Prostate gland (tissue), 2 donors: ENCODE measurements around the gene VAMP5. TPM values are rescaled to one million over a fixed set of nuclear protein-coding genes. Genes with fewer than 3 reads are reported as not detected.
"Not testable (repeated sequence)": the region's sequence is repeated elsewhere in the genome, so short reads cannot be mapped to it uniquely, and the experiment has no call there.

Experiments
- DNase-seq: peaks from one replicate; pipeline ENCODE4 v3.0.0-alpha.2; 2019; ENCODE audit warnings: low spot score
- H3K27ac ChIP-seq, 2 donors: fragments of 200-600 bp; sonication (generic); 2 replicates each; pipeline ENCODE4 v1.5.1; 2017 to 2019
- H3K27me3 ChIP-seq: fragments of 200-600 bp; sonication (generic); replicated peaks from 2 replicates; pipeline ENCODE4 v1.5.1; 2019; ENCODE audit not compliant: insufficient read depth
- H3K36me3 ChIP-seq, 2 donors: fragments of 200-600 bp; sonication (generic); 1 replicate in 1 of 2; 2 replicates in 1 of 2; pipeline versions ENCODE4 v1.5.1 to v1.8.1; 2017 to 2019
- H3K4me1 ChIP-seq: fragments of 200-600 bp; sonication (generic); replicated peaks from 2 replicates; pipeline ENCODE4 v1.5.1; 2019
- H3K4me3 ChIP-seq, 2 donors: fragments of 200-600 bp; sonication (generic); 2 replicates each; pipeline ENCODE4 v1.5.1; 2017 to 2019
- H3K9me3 ChIP-seq: fragments of 200-600 bp; sonication (generic); 2 replicates; pipeline ENCODE4 v1.5.1; 2017
- POLR2A ChIP-seq: fragments of 450-650 bp; IDR thresholded peaks from one replicate; pipeline ENCODE4 v1.6.1; 2016; ENCODE audit warnings: antibody characterized with exemption, mild to moderate bottlenecking
- POLR2AphosphoS5 ChIP-seq: sonication (generic); formaldehyde crosslinking; IDR thresholded peaks from one replicate; pipeline ENCODE4 v1.6.1; 2017; ENCODE audit warnings: antibody characterized with exemption
- WGBS: methylation state at CpG from one replicate; pipeline ENCODE4 v1.1.5; 2018; 5-methylcytosine and 5-hydroxymethylcytosine counted together
- intact Hi-C: fragments of 100-400 bp; cut with DNase I; formaldehyde crosslinking; loops from one replicate; pipeline ENCODE4 v1.14.2; 2022
- total RNA-seq, 2 donors: library from RNA; depleted of rRNA; stranded (reverse); fragments of >200 nt; gene quantifications; one replicate each; pipeline ENCODE4 v1.1.0, GENCODE V29; 2016
- TF ChIP-seq, protein P1 (sequence below), 4 experiments: fragments of 200-600 bp in 2 of 4; fragments of 450-650 bp in 2 of 4; sonication (generic) in 2 of 4; IDR thresholded peaks; 1 replicate in 3 of 4; 2 replicates in 1 of 4; pipeline ENCODE4 v1.5.1; 2016 to 2019; ENCODE audit warnings: antibody characterized with exemption in 4 of 4, mild to moderate bottlenecking in 2 of 4, moderate library complexity in 2 of 4

The VAMP5 gene
- total RNA-seq, 2 donors from 2014 or later, result 8.4 to 27.0 TPM

DNA sequence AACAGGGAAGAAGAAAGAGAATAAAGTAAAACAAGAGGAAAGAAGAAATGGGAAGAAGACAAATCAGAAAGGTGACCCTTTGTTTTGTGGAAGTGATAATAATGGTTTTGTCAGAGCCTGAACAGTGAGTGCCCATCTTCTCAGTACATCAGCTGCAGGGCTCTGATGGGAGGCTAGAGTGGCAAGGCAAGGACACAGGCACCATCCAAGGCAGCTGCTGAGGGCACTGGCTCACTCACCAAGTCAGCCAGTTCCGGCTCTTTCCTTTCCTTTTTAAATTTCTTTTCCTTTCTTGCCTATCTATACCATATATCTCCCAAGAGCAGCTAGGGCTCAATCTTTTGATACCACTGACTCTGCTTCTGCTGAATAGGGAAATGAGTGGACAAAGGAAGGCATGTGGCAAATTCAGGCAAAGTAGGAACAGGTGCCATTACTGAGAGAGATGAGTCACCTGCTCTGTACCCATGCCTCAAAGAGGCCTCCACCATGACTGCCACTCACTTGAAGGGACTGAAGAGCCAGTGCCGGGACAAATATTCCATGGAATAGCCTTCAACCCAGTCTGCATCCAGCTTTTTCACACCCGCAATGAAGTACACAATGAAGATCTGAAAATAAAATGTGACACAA, 29.1 kb upstream of the VAMP5 start:
- TF ChIP-seq POLR2A (no peak), POLR2AphosphoS5 (no peak)
- TF ChIP-seq, protein P1, sequence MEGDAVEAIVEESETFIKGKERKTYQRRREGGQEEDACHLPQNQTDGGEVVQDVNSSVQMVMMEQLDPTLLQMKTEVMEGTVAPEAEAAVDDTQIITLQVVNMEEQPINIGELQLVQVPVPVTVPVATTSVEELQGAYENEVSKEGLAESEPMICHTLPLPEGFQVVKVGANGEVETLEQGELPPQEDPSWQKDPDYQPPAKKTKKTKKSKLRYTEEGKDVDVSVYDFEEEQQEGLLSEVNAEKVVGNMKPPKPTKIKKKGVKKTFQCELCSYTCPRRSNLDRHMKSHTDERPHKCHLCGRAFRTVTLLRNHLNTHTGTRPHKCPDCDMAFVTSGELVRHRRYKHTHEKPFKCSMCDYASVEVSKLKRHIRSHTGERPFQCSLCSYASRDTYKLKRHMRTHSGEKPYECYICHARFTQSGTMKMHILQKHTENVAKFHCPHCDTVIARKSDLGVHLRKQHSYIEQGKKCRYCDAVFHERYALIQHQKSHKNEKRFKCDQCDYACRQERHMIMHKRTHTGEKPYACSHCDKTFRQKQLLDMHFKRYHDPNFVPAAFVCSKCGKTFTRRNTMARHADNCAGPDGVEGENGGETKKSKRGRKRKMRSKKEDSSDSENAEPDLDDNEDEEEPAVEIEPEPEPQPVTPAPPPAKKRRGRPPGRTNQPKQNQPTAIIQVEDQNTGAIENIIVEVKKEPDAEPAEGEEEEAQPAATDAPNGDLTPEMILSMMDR (IDR thresholded peaks at IDR 0.05), result no peak
- Histone ChIP-seq H3K4me1 (peaks cover 3% of the 10 kb centered on the region), H3K9me3 (no peaks in the 10 kb centered on the region), H3K36me3 (peaks cover 0 to 17% of the 10 kb centered on the region in 2 donors), H3K27ac (no peak overlapping the region), H3K27me3 (no peaks in the 10 kb centered on the region), H3K4me3 (no peak overlapping the region)
- intact Hi-C loops, result no loop called here
- WGBS, result 93% methylated on average over 3 of the region's 3 CpGs
- DNase-seq, result no peak

DNA sequence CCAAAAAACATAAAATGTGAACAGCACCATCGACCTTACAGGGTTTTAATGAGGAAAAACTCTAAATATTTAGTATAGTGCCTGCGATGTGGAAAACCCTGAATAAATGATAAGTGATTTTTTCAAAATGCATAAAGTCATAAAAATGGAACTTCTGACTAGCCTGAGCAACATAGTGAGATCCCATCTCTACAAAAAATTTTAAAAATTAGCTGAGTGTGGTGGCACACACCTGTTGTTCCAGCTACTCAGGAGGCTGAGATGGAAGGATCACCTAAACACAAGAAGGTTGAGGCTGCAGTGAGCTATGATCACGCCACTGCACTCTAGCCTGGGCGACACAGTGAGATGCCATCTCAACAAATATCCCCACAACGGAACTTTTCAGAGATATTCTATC, 27.1 kb upstream of the VAMP5 start:
- 94% methylated on average over 5 of the region's 5 CpGs for WGBS
- Histone ChIP-seq H3K4me1 (peaks cover 3% of the 10 kb centered on the region), H3K9me3 (no peaks in the 10 kb centered on the region), H3K27ac (no peak overlapping the region), H3K27me3 (no peaks in the 10 kb centered on the region), H3K4me3 (no peak overlapping the region), H3K36me3 (peaks cover 0 to 12% of the 10 kb centered on the region in 2 donors)
- DNase-seq, result no peak
- intact Hi-C loops, result no loop called here
- no peak for TF ChIP-seq POLR2A
- TF ChIP-seq, protein P1 (IDR thresholded peaks at IDR 0.05), result no peak
- no peak for TF ChIP-seq POLR2AphosphoS5

DNA sequence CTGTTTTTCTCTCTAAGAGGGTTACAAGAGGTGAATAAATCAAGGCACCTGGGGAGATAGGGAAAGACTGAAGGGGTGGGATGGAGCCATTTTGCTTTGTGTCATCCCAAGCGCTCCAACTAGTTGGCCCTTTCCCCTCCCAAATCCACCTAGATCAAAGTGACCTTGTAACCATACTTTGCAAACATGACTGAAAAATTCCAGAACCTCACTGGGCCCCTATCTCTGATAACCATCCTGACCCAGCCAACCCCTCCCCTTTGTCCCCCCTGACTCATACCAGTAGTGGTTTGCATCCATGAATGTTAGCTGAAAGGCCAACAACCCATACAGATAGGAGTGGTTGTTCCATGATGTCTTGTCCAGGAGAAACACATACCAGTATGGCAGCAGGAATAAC, 26.1 kb upstream of the VAMP5 start:
- Histone ChIP-seq H3K36me3 (peaks cover 0 to 7% of the 10 kb centered on the region in 2 donors), H3K4me3 (no peak overlapping the region), H3K27me3 (no peaks in the 10 kb centered on the region), H3K27ac (no peak overlapping the region), H3K9me3 (no peaks in the 10 kb centered on the region), H3K4me1 (peaks cover 3% of the 10 kb centered on the region)
- intact Hi-C loops, result no loop called here
- WGBS, result 100% methylated on average over 1 of the region's 1 CpG
- DNase-seq, result no peak
- TF ChIP-seq POLR2AphosphoS5, result no peak
- TF ChIP-seq, protein P1 (IDR thresholded peaks at IDR 0.05), result no peak
- no peak for TF ChIP-seq POLR2A

DNA sequence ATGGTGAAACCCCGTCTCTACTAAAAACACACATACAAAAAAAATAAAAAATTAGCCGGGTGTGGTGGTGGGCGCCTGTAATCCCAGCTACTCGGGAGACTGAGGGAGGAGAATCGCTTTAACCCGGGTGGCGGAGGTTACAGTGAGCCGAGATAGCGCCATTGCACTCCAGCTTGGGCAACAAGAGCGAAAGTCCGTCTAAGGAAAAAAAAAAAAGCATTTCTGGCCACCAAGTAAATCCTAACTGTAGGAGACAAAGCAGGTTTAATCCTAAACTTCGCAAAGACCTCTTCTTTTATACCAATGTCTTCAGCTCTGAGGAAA, 23.9 kb upstream of the VAMP5 start:
- not testable (repeated sequence) for H3K27me3 ChIP-seq, DNase-seq, H3K9me3 ChIP-seq, H3K36me3 ChIP-seq, H3K4me1 ChIP-seq, H3K27ac ChIP-seq
- intact Hi-C loops, result loop anchor here (5.0 kb wide), 1 partner anchor 37 kb away; the partner anchor contains the start of gene RNF181
- 77% methylated on average over 12 of the region's 12 CpGs for WGBS
- H3K4me3 ChIP-seq, result peak overlapping the region; percentile 69 to 70

DNA sequence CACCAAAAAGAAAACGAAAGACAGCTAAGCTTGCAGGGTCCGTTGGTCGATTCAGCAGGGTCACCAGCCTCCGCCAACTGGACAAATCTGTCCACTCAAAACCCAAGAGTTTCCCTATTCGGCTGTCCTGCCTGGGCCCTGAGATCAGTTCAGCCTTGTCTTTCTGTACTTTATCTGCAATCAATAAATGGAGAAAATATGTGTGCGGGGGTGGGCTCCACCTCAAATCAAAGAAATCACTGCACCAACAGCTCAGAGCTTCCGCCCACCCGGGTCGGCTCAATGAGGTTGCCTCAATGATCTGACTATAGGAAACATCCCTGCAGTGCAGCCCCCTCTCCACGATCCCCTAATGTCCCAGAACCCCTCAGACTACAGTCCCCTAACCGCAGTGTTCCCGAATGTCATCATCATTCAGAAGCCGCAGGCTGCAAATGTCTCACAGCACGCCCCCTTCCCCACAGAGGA, 23.4 kb upstream of the VAMP5 start:
- H3K27ac ChIP-seq, result peak overlapping the region; percentile 80 to 84
- no peak for DNase-seq
- H3K36me3 ChIP-seq, result no peaks in the 10 kb centered on the region
- H3K4me3 ChIP-seq, result peak overlapping the region; percentile 69 to 70
- TF ChIP-seq, protein P1 (IDR thresholded peaks at IDR 0.05), result no peak
- no peak for TF ChIP-seq POLR2AphosphoS5
- no peak for TF ChIP-seq POLR2A
- H3K27me3 ChIP-seq, result no peaks in the 10 kb centered on the region
- peaks cover 3% of the 10 kb centered on the region for H3K4me1 ChIP-seq
- intact Hi-C loops, result loop anchor here (5.0 kb wide), 1 partner anchor 36 kb away; the partner anchor contains the start of gene RNF181
- H3K9me3 ChIP-seq, result no peaks in the 10 kb centered on the region
- WGBS, result 3% methylated on average over 14 of the region's 14 CpGs
